PC-3 (cell line): ENCODE measurements around the gene CISTR. TPM values are rescaled to one million over a fixed set of nuclear protein-coding genes. Genes with fewer than 3 reads are reported as not detected.
A peak's percentile ranks its signal among the peaks of the same experiment; 100 is the strongest.

Source experiments
- ATAC-seq: fragments of 200-7000 bp; cut with Tn5 transposase; 2 replicates; pipeline ENCODE4 v1.9.1; 2020; ENCODE audit warnings: mild to moderate bottlenecking, moderate library complexity
- BruUV-seq: library from RNA; stranded (reverse); fragments of 400-500 nt; replicated peaks from 2 replicates; lab custom pipeline; 2021; lab: Mats Ljungman, UMichigan
- CTCF ChIA-PET: fragments of 300-600 bp; sonication (Branson Sonifier 250); formaldehyde crosslinking; loops from one replicate; lab custom pipeline; 2022; ENCODE audit warnings: antibody characterized with exemption; lab: Charles Lee
- POLR2A ChIA-PET: fragments of 300-600 bp; sonication (Branson Sonifier 250); formaldehyde crosslinking; loops from one replicate; lab custom pipeline; 2022; ENCODE audit warnings: antibody characterized with exemption; ENCODE audit not compliant: unreplicated experiment; lab: Charles Lee
- DNase-seq: peaks from one replicate; pipeline ENCODE4 v3.0.0-alpha.2; 2015
- H2AFZ ChIP-seq: fragments of 300-600 bp; sonication (generic); 2 replicates; pipeline ENCODE4 v1.6.0; 2016; ENCODE audit warnings: antibody characterized with exemption, low read length
- H3F3A ChIP-seq: fragments of 300-600 bp; sonication (generic); one replicate; pipeline ENCODE4 v1.6.0; 2017; ENCODE audit warnings: antibody characterized with exemption, low read length, control low read depth, mild to moderate bottlenecking; ENCODE audit not compliant: unreplicated experiment
- H3K27ac ChIP-seq: fragments of 300-600 bp; sonication (generic); 2 replicates; pipeline ENCODE4 v1.5.1; 2016; ENCODE audit warnings: mild to moderate bottlenecking, low read length
- H3K27me3 ChIP-seq: fragments of 300-600 bp; sonication (generic); 2 replicates; pipeline ENCODE4 v1.6.1; 2016; ENCODE audit warnings: low read length, mixed read lengths
- H3K36me3 ChIP-seq: fragments of 300-600 bp; sonication (generic); 2 replicates; pipeline ENCODE4 v1.6.1; 2016; ENCODE audit warnings: low read depth, mixed run types, low read length, mixed read lengths
- H3K4me1 ChIP-seq: fragments of 300-600 bp; sonication (generic); 2 replicates; pipeline ENCODE4 v1.5.1; 2016; ENCODE audit warnings: low read length; ENCODE audit not compliant: insufficient read depth
- H3K4me2 ChIP-seq: fragments of 300-600 bp; sonication (generic); 2 replicates; pipeline ENCODE4 v1.6.0; 2016; ENCODE audit warnings: low read length
- H3K4me3 ChIP-seq: fragments of 300-600 bp; sonication (generic); 2 replicates; pipeline ENCODE4 v1.5.1; 2016; ENCODE audit warnings: mild to moderate bottlenecking, low read length, mixed read lengths
- H3K79me2 ChIP-seq: fragments of 300-600 bp; sonication (generic); 2 replicates; pipeline ENCODE4 v1.6.1; 2017; ENCODE audit warnings: low read length, mixed read lengths
- H3K9ac ChIP-seq: fragments of 300-600 bp; sonication (generic); 2 replicates; pipeline ENCODE4 v1.6.0; 2016; ENCODE audit warnings: mild to moderate bottlenecking, low read length
- H3K9me2 ChIP-seq: fragments of 300-600 bp; sonication (generic); replicated peaks from 2 replicates; pipeline ENCODE4 v1.6.1; 2016; ENCODE audit warnings: mixed run types, low read length, mixed read lengths
- H3K9me3 ChIP-seq: fragments of 300-600 bp; sonication (generic); 2 replicates; pipeline ENCODE4 v1.6.1; 2016; ENCODE audit warnings: low read length, mixed read lengths
- H4K20me1 ChIP-seq: fragments of 300-600 bp; sonication (generic); 2 replicates; pipeline ENCODE4 v1.6.1; 2016; ENCODE audit warnings: low read length, mixed read lengths
- CTCF ChIP-seq: fragments of 300-600 bp; sonication (generic); conservative IDR thresholded peaks from 2 replicates; pipeline ENCODE4 v1.5.1; 2017; ENCODE audit warnings: antibody characterized with exemption, low read depth, mild to moderate bottlenecking, low read length
- EZH2 ChIP-seq: fragments of 300-600 bp; sonication (generic); IDR thresholded peaks from one replicate; pipeline ENCODE4 v1.6.1; 2017; ENCODE audit warnings: antibody characterized with exemption, mild to moderate bottlenecking, low read length; ENCODE audit not compliant: unreplicated experiment
- EZH2phosphoT487 ChIP-seq: fragments of 300-600 bp; sonication (generic); IDR thresholded peaks from 2 replicates; pipeline ENCODE4 v1.6.1; 2018; ENCODE audit warnings: mild to moderate bottlenecking, antibody characterized with exemption, low read length, borderline replicate concordance
- intact Hi-C: fragments of 100-400 bp; cut with micrococcal nuclease; formaldehyde crosslinking; loops from 2 replicates; pipeline ENCODE4 v1.9.0; 2023
- total RNA-seq: library from RNA; depleted of rRNA; stranded (reverse); fragments of >200 nt; gene quantifications from 2 replicates; pipeline ENCODE4 v1.2.3, GENCODE V29; 2014

CISTR gene
- total RNA-seq, 1 experiment from 2014 or later: not detected

GRCh38 chr12:53793221-53793620 lies 41.4 kb upstream of the CISTR start:
- CTCF ChIA-PET: no interaction called here
- H3K27me3 ChIP-seq: no peaks in the 10 kb centered on the region
- no peak for TF ChIP-seq CTCF
- no peak for TF ChIP-seq EZH2phosphoT487
- TF ChIP-seq EZH2: no peak
- H3F3A ChIP-seq: no peaks in the 10 kb centered on the region
- no peak overlapping the region for H3K9ac ChIP-seq
- H3K36me3 ChIP-seq: no peaks in the 10 kb centered on the region
- no peak overlapping the region for H3K4me3 ChIP-seq
- no peaks in the 10 kb centered on the region for H3K79me2 ChIP-seq
- no peak overlapping the region for H2AFZ ChIP-seq
- H3K4me1 ChIP-seq: peaks cover 31% of the 10 kb centered on the region
- no peak for DNase-seq
- intact Hi-C loops: no loop called here
- H3K4me2 ChIP-seq: no peak overlapping the region
- H3K27ac ChIP-seq: no peak overlapping the region
- no TSS peak for BruUV-seq
- ATAC-seq: no peak
- H3K9me2 ChIP-seq: 0 out of 2 replicates have a peak, but pooled peaks cover 3% of the 10 kb centered on the region
- no peaks in the 10 kb centered on the region for H3K9me3 ChIP-seq
- POLR2A ChIA-PET: no interaction called here
- H4K20me1 ChIP-seq: no peaks in the 10 kb centered on the region

- Histone ChIP-seq H3K4me2 (no peak overlapping the region), H3K36me3 (no peaks in the 10 kb centered on the region), H4K20me1 (no peaks in the 10 kb centered on the region), H3F3A (no peaks in the 10 kb centered on the region), H3K9me3 (no peaks in the 10 kb centered on the region), H3K4me1 (peaks cover 17% of the 10 kb centered on the region), H3K9me2 (0 out of 2 replicates have a peak, but pooled peaks cover 3% of the 10 kb centered on the region), H3K9ac (no peak overlapping the region), H3K79me2 (no peaks in the 10 kb centered on the region), H2AFZ (no peak overlapping the region), H3K4me3 (no peak overlapping the region), H3K27ac (no peak overlapping the region), H3K27me3 (no peaks in the 10 kb centered on the region)
- ChIA-PET CTCF (no interaction called here), POLR2A (no interaction called here)
- no TSS peak for BruUV-seq
- ATAC-seq (no peak), DNase-seq (peak; percentile 37)
- intact Hi-C loops: no loop called here
- TF ChIP-seq CTCF (peak; percentile 85), EZH2 (no peak), EZH2phosphoT487 (no peak)
These were observed 40.1 kb upstream of the CISTR start for GRCh38 chr12:53791735-53792326.

- Histone ChIP-seq H3K4me2 (no peak overlapping the region), H3F3A (no peaks in the 10 kb centered on the region), H3K4me1 (peaks cover 15% of the 10 kb centered on the region), H3K9ac (no peak overlapping the region), H3K9me2 (0 out of 2 replicates have a peak, but pooled peaks cover 3% of the 10 kb centered on the region), H3K27me3 (no peaks in the 10 kb centered on the region), H3K79me2 (no peaks in the 10 kb centered on the region), H3K27ac (no peak overlapping the region), H4K20me1 (no peaks in the 10 kb centered on the region), H2AFZ (no peak overlapping the region), H3K4me3 (no peak overlapping the region), H3K36me3 (no peaks in the 10 kb centered on the region), H3K9me3 (no peaks in the 10 kb centered on the region)
- DNase-seq (no peak), ATAC-seq (peak; percentile 50)
- intact Hi-C loops: no loop called here
- POLR2A ChIA-PET: no interaction called here
- no TSS peak for BruUV-seq
- CTCF ChIA-PET: no interaction called here
- TF ChIP-seq EZH2phosphoT487: no peak
- no peak for TF ChIP-seq CTCF
- TF ChIP-seq EZH2: no peak
These were observed 37.8 kb upstream of the CISTR start for GRCh38 chr12:53789570-53789969.
